Daoy (cell line): ENCODE measurements around the gene COL1A1. TPM values are rescaled to one million over a fixed set of nuclear protein-coding genes. Genes with fewer than 3 reads are reported as not detected.

Experiments
- DNase-seq: peaks from one replicate; pipeline ENCODE4 v3.0.0-alpha.2; 2015; ENCODE audit warnings: low read depth
- total RNA-seq: library from RNA; depleted of rRNA; stranded (reverse); fragments of >200 nt; shearing (Covaris generic); gene quantifications from 2 replicates; pipeline ENCODE4 v1.2.3, GENCODE V29; 2014; rRNA removed

COL1A1 gene
- total RNA-seq = 288 and 336 TPM in 2 replicates

DNA sequence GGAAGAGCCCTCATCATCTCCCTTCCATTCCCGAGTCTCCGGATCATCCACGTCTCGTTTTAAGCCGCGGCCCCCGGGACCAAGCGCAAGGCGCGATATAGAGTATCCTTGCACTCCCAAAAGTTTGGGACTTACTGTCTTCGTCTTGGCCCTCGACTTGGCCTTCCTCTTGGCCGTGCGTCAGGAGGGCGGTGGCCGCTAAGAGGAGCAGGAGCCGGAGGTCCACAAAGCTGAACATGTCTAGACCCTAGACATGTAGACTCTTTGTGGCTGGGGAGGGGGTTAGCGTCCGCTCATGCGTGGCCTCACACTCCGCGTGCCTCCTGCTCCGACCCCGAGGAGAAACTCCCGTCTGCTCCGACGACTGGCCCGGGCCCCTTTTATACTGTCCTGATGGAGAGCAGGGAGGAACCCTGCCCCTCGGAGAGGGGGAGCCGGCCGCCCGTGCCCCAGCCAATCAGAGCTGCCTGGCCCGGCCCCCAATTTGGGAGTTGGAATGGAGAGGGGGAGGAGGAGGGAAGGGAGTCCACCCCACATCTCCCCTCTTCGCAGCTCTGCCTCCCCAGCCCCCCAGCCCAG lies at the start of gene COL1A1:
COL1A1 (minus strand) TSS at position 356 of the 579 bp plus-strand sequence; CDS start at position 238, 118 bp downstream.
- DNase-seq = peak; percentile 85

DNA sequence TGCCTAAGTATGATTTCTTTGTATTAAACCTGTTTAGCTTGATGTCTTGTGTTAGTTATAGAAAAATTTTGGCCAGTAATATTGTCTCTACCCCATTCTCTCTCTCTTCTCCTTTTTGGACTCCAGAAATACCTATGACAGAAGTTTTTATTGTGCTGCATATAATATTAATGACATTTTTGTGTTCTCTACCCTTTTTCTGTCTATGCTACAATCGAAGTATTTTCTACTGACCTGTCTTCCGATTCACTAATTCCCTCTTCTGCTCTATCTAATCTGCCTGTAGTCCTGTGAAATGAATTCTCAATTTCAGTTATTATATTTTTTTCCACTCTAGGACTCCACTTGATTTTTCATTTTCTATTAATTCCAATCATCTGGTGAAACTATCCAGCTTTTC lies 46.8 kb upstream of the COL1A1 start:
- no peak for DNase-seq

DNA sequence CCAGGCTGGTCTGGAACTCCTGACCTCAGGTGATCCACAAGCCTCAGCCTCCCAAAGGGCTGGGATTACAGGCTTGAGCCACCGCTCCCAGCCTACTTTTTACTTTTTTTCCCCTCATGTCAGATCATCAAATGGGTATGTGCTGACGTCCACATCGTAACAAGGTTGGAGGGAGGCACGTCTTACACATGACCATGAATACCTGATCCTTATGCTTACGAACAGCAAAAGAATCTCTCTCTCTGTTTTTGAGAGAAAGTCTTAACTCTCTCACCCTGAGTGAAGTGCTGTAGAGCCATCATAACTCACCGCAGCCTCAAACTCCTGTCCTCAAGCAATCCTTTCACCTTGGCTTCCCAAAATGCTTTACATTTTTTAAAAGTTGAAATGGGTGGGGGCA lies 43.3 kb upstream of the COL1A1 start:
- DNase-seq = no peak

DNA sequence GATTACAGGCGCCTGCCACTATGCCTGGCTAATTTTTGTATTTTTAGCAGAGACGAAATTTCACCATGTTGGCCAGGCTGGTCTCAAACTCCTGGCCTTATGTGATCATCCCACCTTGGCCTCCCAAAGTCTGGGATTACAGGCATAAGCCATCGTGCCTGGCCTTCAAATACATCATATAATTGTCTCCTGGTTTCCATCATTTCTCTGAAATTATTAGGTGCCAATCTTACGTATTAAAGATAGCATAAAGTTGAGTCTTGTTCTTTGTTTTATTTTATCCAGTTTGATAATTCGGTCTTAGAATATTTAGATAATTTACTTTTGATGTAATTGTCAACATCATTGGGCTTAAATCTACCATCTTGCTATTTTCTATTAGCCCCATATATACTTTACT lies 40.0 kb upstream of the COL1A1 start:
- no peak for DNase-seq

DNA sequence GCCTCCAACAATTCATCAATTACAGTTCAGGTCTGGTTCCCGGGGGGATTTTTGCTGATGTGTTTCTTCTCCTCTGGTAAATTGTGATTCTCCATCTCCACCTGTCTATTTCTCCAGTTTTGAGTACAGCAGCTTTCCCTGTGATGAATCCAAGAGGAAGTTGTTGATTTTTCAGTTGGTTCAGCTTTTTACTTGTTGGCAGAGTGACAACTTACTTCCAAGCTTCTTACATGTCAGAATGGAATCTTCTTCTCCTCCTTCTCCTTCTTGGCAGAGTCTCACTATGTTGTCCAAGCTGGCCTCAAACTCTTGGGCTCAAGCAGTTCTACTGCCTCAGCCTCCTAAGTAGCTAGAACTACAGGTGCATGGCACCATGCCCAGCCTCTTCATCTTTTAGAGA lies 39.4 kb upstream of the COL1A1 start:
- no peak for DNase-seq

DNA sequence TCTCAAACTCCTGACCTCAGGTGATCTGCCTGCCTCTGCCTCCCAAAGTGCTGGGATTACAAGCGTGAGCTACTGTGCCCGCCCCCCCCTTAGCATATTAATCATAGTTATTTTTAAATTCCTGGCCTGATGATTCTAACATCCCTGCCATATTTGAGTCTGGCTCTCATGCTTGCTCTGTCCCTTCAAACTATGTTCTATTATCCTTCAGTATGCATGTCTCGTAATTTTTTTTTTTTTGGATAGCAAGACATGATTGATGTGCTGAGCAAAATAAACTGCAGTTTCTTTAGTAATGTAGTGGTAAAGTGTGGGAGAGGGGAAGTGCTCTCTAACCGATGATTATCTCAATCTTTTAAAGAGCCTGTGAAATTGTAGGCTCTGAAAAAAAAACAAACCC lies 38.5 kb upstream of the COL1A1 start:
- DNase-seq = no peak

DNA sequence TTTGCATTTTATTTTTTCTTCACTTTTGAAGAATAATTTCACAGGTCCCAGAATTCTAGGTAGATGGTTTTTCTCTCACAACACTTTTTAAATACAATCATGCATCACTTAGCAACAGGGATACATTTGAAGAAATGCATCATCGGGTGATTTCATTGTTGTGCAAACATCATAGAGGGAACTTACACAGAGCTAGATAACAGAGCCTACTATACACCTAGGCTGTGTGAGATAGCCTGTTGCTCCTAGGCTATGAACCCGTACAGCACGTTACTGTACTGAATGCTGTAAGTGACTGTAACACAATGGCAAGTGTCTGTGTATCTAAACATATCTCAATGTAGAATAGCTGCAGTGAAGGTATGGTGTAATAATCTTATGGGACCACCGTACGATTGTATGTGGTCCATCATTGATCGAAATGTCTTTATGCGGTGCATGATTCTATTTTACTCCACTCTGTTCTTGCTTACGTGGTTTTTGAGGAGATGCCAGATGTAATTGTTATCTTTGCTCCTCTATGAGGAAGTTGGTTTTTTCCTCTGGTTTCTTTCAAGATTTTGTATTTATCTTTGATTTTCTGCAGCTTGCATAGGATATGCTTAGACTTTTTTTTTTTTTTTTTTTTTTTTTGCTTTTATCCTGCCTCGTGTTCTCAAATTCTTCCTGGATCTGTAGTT lies 37.3 kb upstream of the COL1A1 start:
- DNase-seq = no peak

DNA sequence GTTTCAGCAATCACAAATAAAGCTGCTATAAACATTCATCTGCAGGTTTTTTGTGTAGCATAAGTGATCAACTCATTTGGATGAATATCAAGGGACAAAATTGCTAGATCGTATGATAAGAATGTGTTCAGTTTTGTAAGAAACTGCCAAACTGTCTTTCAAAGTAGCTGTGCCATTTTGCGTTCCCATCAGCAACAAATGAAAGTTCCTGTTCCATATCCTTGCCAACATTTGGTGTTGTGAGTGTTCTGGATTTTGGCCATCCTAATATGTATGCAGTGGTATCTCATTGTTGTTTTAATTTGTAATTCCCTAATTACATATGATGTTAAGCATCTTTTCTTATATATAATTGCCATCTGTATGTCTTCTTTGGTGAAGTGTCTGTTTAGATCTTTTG lies 36.5 kb upstream of the COL1A1 start:
- DNase-seq = no peak

DNA sequence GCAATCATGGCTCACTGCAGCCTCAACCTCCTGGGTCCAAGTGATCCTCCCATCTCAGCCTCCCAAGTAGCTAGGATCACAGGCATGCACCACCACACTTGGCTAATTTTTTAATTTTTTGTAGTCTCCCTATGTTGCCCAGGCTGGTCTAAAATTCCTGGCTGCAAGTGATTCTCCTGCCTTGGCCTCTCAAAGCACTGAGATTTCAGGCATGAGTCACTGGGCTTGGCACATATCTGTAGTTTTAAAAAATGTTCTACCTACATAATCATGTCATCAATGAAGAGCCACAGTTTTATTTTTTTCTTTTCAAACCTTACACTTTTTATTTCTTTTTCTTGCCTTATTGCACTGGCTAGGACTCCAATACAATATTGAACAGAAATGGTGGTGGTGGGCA lies 33.1 kb upstream of the COL1A1 start:
- no peak for DNase-seq

DNA sequence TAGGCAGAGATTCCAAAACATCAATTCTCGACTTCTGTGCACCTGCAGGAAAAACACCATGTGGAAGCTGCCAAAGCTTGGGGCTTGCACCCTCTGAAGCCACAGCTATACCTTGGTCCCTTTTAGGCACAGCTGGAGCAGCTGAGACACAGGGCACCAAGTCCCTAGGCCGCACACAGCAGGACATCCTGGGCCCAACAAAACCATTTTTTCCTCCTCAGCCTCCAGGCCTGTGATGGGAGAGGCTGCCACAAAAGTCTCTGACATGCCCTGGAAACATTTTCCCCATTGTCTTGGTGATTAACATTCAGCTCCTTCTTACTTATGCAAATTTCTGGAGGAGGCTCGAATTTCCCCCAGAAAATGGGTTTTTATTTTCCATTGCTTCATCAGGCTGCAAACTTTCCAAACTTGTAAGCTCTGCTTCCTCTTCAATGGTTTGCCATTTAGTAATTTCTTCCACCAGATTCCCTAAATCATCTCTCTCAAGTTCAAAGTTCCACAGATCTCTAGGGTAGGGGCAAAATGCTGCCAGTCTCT lies 24.3 kb upstream of the COL1A1 start:
- DNase-seq = no peak

DNA sequence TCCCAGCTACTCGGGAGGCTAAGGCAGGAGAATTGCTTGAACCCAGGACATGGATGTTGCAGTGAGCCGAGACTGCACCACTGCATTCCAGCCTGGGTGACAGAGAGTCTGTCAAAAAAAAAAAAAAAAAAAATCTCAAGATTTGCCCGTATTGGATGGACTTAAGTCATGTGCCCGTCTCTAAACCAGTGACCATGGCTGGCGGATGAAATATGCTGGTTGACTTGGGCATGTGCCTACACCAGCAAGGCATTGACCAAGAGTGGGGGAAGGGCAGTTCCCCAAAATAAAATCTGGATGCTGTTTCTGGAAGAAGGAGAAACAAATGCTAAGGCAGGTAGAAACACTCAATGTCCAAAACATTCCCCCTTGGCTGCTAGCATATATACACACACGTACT lies 21.5 kb upstream of the COL1A1 start:
- DNase-seq = no peak

DNA sequence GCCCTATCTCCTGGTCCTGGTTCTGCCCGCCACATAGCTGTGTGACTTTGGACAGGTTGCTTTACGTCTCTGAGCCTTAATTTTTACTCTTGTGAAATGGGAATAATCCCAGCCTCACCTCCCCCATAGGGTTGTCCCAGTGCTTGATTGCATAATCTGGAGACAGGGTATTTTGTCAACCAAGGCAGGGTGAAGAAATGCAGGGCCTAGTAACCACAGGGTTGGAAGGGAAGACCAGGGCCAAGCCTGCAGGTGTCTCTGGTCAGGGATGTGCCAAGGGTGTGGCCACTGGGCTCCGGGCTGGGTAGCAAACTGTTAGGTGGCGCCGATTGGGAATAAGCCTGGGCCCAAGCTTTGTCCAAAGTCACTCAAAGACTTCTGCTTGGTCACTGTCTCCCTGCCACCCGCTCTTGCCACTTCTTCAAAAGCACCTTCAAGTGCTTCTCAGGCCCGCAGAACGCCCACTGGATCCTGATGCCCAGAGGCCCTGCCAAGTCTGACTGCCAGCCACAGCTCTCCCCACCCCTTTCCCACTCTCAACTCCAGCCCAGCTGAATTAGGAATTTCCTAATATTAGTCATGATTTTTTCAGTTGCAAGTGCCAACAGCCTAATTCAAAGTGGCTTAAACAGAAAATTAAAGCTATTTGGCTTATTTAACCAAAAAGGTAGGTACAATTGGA lies 20.6 kb upstream of the COL1A1 start:
- peak; percentile 78 for DNase-seq

DNA sequence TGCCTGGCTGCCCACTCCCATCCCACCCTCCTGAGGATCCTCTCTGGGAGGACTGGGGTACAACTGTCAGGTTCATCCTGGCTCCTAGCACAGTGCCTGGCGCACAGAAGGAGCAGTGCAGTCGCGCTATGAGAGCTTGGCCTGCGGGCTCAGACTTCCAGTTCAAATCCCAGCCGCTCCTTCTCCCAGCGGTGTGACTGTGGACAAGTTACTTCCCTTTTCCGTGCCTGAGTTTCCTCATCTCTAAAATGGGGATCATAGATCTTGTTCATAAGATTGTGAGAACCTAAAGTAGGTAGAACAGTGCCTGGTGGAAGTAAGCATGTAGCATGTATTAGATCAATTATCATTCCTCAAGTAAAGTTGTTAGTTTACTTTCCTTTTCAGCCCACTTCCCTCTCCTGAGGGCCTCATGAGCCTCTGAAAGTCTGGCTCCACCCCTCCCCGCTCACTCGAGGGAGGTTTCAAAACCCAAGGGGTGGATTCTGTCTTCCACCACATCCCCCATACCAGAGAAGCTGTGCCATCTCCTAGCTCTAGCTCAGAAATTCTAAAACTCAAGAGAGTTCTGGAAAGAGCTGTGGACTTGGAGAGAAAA lies 19.9 kb upstream of the COL1A1 start:
- peak; percentile 81 for DNase-seq

DNA sequence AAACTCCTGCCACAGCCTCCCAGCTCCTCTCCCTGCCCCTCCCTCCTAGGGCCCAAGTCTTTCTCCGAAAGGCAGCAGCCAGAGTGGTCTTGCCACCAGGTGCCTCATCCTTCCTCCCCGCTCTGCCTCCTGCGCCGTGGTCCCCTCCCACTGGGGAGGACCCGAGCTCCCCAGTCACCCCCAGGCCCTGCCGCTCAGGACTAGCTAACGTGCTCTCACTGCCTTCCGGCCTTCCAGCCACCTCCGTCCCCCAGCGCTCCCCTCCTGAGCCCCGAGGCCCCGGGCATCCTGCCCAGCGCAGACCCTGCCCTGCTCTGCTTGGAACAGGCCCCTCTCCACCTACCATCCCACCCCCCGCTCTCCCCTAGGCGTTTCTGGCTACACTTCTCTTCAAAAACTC lies 19.4 kb upstream of the COL1A1 start:
- peak; percentile 8 for DNase-seq

DNA sequence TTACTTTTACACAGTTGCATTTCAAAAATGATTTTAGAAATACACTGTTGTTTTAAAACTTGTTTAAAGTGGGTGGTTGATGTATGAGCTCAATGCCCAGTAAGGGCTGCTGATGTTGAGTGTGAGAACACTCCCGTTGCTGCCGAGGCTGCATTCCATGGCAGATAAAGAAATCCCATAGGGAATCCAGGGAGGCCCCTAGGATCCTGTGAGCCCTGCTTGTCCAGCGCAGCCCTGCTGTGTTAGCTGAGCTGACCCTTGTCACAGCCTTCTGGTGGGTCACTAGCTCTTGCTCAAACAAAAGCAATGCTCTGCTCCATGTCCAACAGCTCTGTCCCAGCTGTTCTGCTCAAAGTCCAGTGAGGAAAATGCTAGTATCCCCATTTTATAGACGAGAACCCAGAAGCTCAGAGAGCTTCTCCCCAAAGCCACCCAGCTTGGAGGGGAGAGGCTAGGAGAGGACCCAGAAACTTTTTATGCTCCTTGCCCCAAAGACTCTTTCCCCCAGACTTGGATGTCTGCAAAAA lies 18.6 kb upstream of the COL1A1 start:
- DNase-seq = peak; percentile 64

DNA sequence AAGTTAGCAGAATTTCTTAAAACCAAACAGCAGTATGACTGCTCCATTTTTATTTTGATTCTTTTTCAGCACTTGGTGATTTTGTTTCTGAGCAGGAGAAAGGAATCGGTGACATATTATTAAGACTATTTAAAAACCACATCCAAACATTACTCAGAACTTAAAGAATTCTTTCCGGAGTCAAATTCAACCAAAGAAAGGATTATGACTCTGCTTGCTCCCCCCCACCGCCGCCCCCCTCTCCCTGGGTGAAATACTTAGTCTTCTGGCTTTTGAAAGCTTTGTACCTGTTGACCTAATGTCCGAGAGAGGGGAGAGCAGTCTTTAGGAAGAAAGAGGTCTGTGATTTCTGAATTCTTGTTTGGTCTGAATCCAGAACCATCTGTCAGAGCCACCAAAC lies 17.9 kb upstream of the COL1A1 start:
- peak; percentile 85 for DNase-seq

DNA sequence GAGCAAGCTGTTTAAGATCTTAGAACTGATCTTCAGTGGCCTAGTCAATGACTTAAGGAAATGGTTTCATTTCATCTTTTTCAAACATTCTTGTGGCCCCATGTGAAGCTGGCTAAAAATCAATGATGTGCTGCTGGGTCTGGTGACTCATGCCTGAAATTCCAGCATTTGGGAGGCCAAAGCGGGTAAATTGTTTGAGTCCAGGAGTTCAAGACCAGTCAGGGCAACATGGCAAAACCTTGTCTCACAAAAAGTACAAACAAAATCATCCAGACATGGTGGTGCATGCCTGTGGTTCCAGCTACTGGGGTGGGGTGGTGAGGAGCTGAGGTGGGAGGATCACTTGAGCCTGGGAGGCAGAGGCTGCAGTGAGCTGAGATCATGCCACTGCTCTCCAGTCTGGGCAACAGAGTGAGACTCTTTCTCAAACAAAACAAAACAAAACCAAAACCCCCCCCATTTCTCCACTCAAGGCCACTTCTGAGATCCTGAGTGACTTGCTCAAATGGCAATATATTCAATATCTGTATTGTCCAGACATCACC lies 17.4 kb upstream of the COL1A1 start:
- peak; percentile 95 for DNase-seq

DNA sequence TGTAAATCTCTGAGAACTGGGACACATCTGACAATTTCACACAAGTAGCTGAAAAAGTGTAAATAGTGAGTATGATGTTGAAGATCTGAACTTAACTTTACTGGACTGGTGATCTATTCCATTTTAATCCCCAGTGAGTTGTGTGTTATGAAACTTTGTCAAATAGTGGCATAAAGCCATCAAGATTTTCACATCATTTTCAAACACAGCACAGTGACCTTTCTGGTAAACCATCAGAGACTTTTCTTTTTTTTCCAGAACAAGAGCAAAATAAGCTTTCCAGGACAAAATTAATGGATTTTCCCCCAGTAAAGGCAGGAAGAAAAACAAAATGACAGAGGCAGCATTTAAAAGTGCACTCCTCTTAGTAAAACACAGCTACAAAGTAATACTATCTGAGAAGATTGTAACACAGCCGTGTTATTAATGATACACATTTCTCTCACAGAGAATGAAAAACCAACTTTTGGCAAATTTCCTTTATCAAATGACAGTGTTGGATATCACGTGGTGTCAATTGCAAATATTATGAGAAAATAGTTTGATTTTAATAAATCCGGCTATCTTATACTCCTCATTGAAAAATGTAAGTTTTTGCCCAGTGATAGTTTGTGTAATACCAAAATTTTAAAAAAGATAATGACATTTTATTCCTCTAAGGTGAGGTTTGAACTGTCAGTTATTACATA lies 16.8 kb upstream of the COL1A1 start:
- DNase-seq = peak; percentile 3

DNA sequence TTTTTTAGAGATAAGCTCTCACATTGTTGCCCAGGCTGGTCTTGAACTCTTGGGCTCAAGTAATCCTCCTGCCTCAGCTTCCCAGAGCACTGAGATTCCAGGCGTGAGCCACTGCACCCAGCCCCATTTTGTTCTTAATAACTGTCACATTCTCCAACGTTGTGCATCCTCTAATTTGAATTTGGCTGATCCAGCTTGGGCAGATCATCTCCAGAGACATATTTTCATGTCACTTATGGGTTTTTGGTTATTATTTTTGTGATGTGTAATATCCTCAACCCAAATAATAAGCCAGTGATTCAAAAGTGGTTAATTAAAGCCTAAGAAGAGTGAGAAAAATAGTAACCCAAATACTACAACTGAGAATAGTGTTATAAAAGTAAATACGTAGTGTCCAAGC lies 16.2 kb upstream of the COL1A1 start:
- DNase-seq = peak; percentile 5

DNA sequence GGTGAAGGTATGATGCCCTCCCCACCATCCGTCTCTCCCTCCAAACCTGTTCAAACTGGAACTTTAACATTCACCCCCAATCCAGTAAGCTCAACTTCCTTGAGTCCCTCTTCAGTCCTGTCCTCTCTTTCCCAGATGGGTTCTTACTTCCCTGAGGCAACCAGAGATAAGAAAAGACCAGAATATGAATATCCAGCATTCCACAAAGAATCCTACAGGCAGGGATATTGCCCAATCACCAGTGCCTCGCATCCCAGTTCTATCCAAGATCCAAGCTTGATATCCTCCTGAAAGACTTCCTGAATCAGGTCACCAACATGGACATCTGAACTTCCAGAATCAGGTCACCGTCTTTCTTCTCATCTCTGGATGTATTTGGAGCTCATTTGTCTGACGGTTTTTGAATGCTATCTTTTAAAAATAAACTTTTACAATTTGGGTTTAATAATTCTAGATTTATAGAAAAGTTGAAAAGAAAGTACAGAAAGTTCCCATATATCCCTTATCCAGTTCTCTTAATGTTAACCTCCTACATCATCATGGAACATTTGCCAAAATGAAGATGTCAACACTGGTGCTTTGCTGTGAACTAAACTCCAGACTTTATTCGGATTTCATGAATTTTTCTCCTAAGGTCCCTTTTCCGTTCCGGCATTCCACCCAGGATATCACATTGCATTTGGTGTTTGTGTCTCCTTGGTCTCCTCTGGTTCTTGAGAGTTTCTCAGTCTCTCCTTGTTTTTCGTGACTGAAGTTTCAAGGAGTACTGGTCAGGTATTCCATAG lies 13.7 kb upstream of the COL1A1 start:
- DNase-seq = peak; percentile 1
